HG03066 (cell line): ENCODE data around the gene AGT.
"Not testable (repeated sequence)": the region's sequence is repeated elsewhere in the genome, so short reads cannot be mapped to it uniquely, and the experiment has no call there.

Source experiments
- ATAC-seq: cut with Tn5 transposase; IDR thresholded peaks from one replicate; pipeline ENCODE4 v1.9.1; 2021; ENCODE audit warnings: low read depth; ENCODE audit not compliant: unreplicated experiment

Gene AGT

DNA sequence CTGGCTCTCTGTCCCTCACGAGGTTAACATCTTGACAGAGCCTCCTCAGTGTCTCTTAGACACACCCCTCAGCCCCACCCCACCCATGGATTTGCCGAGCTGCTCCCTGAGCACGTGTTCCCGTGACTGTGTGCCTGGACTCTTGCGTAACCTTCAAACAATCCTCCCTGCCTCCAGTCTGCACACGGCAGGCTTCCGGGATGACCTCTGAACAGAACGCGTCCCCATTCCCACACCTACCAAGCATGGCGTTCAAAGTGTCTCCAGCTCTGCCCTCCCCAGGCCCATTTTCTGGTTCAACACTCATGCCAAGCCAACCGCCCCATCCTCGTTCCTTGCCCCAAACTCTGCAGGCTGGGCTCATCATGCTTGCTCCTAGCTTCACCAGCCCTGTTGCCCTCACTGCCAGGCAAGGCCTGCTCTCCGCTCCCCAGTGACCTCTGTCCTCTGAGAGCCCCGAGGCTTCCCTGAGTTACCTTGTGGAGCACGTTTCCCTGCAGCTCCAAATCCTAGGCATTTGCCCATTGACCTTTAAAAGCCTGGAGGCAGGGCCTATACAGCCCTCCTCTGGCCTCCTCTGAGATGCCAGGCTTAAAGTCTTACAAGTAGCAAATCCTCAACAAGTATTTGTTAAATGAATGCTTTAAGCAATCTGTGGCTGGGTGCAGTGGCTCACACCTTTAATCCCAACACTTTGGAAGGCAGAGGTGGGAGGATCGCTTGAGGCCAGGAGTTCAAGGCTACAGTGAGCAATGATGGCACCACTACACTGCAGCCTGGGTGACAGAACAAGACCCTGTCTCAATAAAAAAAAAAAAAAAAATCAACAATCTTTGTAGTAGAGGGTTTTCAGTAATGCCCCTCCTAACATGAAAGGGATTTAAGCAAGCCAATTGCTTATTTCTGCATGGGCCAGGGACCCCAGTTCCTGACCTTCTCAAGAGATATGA is 5.0 kb downstream of the AGT start:
- no peak for ATAC-seq

DNA sequence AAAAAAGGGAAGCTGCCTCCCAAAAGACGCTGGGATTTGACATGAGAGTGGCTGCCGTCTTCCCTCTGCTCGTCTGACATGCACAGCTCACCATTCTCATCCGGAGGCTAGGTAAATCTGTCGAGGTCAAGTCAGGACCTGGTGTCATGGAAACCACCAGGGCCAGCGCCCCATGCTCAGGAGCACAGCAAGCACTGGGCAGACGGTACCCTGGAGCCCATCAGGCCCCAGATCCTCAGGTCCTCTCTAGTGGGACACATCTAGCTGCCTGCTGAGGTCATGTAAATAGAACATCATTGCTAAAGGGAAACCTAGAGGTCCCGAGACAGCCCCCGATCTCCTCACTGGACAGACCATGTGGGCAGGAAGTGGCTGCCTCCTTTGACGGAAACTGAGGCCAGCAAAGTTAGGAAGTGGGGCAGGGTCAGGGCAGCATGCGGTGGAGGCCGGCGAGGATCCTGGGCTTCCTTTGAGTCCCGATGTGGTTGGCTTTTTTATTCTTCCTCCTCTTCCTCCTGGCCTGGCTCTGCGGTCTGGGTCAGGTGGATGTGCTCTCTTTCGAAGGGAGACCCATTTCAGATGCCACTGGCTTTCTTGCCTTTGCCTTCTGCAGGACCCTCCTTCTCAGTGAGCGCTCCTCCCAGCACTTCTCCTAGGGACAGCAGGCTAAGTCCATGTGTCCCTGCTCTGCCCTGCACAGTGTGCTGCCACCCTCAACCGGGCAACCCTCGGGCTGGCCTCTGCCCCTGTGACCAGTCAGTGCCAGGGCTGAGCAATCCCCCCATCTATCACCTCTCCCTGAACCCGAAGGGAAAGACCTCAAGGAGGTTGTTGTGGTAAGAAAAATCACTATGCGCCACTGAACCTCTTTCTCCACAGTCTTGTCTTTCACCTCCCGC is 5.9 kb downstream of the AGT start:
- ATAC-seq = no peak

DNA sequence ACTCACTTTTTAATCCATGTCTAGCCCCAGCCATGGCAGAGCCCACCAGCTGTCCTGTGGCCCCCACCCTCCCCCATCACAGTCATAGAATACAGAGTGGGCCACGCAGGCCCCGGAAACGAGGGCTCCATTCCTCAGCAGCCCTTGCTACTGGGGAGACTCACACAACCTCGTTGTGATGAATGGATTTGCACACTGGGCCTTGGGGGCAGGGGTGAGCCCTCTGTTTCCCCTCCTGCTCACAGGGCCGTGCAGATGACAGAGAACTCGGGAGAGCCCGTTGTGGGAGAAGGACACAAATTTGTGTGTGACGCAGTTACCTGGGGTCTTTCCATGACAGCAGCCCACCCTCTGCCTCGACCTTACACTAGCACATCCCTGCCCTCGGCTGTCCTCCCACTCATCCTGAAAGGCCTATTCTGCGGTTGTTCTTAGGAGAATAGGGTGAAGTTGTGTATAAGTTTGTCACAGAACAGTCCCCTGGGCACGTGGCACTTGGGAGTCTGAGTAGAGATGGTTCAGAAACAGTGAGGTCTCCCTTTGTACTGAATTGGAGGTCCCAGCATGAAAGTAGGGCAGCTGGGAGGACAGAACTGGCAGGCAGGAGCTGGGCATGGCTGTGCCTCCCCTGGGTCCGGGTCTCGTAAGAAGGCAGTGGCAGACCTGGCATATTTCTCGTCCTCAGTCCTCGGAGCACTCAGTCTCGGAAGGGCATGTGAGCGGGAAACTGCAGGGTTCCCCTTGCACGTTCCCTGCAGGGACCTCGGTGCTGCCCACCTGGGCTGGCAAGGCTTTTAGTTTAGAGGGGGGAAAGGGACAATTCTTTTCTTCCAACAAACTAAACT is 6.8 kb downstream of the AGT start:
- no peak for ATAC-seq

DNA sequence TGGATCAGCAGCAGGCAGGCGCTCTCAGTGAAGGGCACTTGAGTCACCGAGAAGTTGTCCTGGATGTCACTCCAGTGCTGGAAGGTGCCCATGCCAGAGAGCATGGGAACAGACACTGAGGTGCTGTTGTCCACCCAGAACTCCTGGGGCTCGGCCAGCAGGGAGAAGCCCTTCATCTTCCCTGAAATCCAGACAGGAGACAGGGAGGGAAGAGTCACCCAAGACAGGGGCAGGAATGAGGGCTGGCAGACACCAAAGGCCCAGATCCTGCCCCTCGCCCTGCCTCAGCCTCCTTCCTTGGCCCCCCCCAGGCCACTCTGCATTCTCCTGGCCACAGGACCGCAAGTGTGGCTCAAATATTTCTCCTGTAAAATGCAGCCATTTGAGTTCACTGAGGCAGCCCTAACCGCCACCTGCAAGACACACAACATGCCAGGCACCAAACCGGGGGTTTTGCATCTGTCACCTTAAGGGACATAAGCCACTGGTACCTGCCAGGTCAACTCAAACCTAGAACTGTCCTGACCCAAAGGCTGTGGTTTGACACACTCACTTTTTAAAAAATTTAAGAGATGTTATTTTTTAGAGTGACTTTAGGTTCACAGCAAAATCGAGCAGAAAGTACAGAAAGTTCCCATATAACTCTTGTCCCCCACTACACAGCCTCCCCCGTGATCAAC is 7.8 kb downstream of the AGT start:
- no peak for ATAC-seq

DNA sequence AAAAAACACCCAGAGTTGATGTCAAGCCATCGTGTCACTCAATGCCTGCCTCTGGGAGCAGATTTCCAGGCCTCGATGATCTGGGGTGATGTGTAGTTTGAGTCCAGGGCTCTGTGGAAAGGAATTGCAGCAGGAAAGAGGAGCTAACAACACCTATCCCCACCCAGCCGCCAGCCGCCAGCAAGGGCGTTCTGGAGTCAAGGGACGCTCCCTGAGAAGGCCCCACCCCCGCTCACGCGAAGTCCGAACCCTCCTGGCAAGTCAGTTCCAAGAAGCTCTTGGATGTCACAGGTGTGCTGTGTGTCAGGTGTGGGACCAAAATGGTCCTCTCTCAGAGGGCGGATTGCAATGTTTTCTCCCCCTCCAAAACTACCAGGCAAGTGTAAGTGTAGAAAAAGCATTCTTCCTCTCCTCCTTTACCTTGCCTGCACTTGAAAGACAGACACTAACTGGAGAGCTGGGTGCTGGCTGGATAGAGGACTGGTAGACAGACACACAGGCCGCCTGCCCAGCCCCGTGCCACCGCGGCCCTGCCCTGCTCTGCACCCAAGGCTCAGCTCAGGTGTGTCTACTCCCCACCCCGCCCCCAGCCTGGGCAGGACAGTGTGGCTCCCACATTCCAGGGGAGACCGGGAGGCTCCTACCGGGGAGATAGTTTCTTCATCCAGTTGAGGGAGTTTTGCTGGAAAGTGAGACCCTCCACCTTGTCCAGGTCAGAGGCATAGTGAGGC is 8.5 kb downstream of the AGT start:
- ATAC-seq = no peak

DNA sequence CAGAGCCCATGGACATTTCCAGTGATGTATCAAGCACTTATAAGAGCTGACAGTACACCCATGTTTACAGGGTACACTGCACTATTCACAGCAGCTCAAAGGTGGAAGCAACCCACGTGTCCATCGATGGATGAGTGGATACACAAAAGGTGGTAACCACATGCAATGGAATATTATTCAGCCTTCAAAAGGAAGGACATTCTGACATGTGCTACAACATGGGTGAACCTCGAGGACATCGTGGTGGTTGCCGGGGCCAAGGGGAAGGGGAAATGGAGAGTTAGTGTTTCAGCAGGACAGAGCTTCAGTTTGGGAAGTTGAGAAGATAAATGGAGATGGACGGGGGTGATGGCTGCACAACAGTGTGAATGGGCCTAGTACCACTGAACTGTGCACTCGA is 9.1 kb downstream of the AGT start:
- ATAC-seq = no peak

DNA sequence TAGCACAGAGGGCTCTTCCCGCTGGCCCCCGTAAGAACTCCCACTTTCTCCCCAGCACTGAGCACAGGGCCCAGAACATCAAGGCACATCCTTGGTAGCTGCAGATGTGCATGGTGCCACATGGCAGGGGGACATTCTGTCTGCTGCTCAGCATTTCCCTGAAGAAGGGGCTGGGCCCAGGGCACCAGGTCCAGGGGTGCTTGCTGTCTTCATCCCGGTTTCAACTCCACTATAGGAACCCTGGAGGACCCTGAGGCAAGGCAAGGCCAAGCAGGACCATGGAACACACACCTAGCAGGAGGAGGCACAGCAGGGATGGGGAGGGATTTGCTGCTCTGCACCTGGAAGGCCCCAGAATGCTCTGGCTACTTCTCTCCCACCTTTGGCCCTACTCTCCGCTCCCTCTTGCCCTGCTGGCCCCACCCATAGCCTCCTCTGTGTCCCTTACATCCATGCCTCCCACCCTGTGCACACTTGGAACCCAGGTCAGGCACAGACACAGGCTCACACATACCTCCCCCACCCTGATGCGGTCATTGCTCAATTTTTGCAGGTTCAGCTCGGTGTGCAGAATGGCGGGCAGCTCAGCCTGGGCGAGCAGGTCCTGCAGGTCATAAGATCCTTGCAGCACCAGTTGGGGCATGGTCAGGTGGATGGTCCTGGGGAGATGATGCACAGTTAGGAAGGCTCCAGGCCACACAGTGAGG is 10.1 kb downstream of the AGT start:
- no peak for ATAC-seq

DNA sequence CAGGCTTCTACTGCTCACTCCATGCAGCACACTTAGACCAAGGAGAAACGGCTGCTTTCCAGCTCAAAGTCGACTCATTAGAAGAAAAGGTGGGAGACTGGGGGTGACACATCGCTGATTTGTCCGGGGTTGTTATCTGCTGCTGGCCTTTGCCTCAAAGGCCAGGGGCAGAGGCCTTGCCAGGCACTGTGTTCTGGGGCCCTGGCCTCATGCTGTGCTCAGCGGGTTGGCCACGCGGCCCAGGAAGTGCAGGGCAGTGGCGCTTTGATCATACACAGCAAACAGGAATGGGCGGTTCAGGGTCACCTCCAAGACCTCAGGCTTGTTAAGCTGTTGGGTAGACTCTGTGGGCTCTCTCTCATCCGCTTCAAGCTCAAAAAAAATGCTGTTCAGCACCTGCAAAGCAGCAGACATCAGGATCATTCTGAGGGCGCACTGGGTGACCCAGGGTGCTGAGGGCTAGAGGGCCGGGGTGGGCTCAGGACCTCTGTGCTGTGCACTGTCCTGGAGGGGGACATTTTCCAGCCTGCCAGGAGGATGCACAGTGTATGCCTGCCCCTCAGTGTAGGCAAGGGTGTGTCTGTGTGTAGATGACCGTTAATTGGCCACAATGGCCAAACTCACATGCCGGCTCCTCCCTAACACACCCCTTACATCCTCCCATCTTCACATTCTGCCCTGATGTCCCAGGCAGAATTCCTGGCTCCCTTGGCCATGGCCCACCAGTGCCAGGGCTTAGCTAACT is 10.8 kb downstream of the AGT start:
- no peak for ATAC-seq

DNA sequence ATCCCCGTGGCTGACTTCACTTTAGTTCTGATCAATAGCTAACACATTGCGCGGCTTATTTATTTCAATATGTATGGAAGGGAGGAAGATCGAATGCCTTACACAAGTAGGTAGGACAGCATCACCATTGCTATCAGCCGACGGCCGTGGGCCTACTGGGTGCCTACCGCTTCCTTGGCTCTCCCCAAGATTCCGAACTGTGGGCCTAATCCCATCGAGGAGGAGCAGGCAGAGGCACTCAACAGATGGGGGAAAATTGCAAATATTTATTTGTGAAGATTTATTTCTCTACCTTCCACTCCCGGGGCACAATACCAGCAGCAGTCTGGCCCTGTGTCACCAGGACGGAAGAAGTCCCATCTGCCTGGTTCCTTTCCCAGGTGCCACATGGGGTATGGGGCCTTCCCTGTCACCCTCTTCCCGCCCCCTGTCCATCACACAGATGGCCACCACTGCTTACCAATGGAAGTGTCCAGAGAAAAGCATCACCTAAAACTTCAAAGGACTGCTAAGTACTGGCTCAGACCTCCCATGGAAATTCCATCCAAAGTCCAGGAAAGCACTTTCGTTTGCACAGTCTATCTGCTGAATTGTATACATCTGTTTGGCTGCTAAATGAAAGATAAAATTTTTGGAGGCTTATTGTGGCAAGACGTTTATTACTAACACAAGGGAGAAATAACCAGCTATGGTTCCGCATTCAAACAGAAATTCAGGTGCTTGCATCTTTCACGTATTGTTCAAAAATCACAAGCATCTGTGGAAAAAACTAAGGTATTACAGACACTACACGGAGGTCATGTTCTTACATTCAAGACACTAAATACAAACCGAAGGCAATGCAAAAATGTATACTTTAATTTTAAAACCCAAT is 11.8 kb downstream of the AGT start:
- no peak for ATAC-seq

DNA sequence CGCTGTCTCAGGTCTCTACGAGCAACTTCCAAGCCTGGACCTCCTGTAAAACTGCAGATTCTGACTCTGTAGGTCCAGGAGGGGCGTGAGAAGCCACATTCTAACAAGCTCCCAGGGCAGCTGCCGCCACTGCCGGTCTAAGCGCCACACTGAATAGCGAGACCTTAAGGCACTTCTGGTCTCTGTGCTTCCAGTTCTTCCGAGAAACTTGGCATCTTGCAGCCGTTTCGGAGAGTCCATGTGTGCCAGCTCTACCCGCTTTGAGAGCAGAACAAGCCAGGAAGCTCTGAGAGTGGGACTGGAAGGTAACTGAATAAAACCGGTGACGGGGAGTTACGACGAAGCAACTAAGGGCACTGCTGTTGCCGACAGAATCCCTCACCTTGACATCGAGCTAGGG is 12.5 kb downstream of the AGT start:
- ATAC-seq = no peak

DNA sequence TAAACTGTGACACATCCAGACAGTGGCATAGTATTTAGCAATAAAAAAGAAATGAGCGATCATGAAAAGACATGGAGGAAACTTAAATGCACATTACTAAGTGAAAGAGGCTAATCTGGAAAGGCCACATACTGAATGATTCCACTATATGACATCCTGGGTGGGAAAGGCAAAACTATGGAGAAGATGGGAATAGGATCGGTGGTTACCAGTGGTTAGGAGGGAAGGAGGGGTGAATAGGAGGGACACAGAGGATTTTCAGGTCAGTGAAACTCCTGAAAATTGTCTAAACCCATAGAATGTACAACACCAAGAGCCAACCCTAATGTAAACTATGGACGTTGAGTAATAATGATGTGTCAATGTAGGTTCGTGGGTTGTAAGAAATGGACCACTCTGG is 13.8 kb downstream of the AGT start:
- ATAC-seq = no peak

DNA sequence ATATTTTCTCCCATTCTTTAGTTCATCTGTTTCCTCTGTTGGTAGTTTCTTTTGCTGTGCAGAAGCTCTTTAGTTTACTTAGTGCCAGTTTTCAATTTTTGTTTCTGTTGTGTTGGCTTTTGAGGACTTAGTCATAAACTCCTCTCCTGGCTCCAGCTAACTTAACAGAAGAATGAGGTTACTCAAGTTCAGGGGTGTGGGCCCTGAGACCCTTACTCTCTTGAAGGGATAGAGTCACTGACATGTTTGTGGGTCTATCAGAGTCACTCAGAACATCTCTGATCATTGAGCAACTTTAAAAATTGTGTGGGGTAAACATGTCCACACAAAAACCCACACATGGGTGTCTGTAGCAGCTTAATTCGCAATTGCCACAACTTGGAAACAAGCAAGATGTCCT is 14.2 kb downstream of the AGT start:
- no peak for ATAC-seq

DNA sequence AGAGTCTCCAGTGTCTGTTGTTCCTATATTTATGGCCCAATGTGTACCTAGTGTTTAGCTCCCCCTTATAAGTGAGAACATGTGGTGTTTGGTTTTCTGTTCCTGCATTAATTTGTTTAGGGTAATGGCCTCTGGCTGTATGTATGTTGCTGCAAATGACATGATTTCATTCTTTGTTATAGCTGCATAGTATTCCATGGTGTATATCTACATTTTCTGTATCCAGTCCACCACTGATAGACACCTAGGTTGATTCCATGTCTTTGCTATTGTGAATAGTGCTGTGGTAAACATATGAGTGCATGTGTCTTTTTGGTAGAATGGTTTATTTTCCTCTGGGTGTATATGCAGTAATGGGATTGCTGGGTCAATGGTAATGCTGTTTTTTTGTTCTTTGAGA is 15.0 kb downstream of the AGT start:
- ATAC-seq = not testable (repeated sequence)

DNA sequence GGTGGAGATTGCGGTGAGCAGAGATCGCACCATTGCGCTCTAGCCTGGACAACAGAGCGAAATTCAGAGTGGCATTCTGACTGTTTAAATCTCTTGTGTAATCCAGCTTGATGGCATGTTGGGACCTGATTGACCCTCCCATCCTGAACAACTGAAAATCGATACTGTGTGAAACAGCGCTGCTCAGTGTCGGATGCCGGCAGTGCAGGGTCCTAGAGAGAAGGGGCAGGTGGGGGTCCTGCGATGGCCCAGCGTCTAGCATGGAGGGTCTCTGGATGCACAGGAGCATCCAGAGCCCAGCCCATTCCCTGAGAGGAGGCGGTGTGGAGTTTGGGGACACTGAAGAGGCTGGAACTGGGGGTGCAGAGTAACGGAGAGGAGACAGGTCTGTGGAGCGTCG is 15.8 kb downstream of the AGT start:
- no peak for ATAC-seq

DNA sequence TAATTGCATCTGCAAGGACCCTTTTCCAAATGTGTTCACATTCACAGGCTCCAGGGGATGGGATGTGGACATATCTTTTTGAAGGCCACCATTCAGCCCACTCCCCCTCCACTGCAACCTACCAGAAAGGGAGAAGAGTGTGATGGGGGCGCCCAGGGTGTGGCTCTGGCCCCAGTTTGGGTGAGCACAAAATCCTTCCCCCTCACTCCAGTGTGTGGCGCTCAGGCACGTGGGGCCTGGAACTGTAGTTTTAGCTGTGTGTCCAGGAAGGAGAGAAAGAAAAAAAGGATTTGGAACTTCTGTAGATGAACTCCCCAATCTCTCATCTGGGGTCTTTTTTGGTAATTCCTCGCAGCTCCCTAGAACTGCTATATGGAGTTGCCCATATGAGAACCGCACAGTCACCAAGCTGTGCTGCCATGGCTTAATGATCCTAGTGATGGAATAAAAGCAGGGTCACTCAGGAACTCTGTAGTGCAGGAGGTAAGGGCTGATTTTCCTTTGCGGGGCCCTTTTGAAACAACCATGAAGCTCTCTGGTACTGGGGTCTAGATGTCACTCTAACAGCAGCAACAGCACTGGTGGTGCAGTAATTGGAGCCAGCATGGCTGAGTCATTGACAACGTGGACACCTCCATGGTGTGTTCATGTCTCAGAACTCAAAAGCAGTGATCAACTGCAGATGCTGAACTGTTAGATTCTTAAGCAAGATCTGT is 17.0 kb downstream of the AGT start:
- ATAC-seq = no peak

DNA sequence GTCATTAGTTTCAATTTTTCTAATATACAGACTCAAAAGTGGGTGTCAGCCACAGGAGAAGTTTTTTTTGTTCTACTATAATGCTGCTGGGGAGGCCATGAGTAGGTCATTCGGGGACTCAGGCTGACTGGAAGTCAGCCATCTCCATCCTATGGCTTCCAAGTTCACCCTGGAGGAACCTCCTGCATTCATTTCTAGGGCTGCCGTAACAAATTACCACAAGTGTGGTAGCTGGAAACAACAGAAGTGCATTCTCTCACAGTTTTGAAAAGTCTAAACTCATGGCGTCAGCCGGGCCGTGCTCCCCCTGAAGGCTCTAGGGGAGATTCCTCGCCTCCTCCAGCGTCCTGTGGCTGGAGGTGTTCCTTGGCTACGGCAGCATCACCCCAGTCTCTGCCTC is 17.7 kb downstream of the AGT start:
- ATAC-seq = no peak

DNA sequence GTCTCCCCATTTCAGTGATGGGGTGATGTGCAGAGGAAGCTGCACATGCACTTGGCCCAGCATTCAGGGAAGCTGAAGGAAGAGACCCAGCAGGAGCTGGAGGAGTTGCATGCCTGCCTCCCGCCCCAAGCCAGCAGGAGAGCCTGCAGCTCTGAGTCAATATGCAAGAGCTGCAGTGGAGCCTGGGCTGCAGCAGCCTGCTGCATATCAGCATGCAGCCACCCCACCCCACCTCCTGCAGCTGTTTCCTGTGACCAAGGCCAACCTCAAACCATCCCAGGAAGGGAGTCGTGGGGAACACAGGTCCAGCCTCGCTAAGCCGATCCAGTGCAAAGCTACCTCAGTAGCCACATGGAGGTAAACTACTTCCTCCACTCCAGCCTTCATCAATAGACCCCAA is 18.9 kb downstream of the AGT start:
- ATAC-seq = no peak
